GM18873 (cell line): ENCODE measurements around the gene PHF12.
"Not testable (repeated sequence)": the region's sequence is repeated elsewhere in the genome, so short reads cannot be mapped to it uniquely, and the experiment has no call there.

Experiments
- ATAC-seq: cut with Tn5 transposase; IDR thresholded peaks from one replicate; pipeline ENCODE4 v1.9.1; 2021; ENCODE audit warnings: mild to moderate bottlenecking, moderate library complexity, moderate number of reproducible peaks; ENCODE audit not compliant: unreplicated experiment, low FRiP score

PHF12 gene

DNA sequence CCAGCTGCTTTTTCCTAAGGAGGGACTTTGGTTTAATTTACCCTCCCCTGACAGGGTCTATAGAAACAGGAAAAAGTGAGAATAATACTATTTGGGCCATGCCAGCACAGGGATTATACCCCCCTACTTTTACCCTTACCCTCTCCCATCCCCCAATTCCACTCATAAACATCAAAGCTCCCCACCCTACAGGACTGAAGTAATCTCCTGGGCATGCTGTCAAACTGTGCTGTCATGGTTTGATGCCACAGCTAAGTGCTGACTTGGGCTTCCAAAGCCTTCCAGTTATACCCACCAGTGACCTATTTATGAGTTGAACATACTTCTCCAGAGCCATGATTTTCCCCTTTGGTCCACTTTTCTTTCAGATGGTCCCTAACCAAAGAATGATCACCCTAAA lies 12.8 kb downstream of the PHF12 start:
- ATAC-seq: no peak

DNA sequence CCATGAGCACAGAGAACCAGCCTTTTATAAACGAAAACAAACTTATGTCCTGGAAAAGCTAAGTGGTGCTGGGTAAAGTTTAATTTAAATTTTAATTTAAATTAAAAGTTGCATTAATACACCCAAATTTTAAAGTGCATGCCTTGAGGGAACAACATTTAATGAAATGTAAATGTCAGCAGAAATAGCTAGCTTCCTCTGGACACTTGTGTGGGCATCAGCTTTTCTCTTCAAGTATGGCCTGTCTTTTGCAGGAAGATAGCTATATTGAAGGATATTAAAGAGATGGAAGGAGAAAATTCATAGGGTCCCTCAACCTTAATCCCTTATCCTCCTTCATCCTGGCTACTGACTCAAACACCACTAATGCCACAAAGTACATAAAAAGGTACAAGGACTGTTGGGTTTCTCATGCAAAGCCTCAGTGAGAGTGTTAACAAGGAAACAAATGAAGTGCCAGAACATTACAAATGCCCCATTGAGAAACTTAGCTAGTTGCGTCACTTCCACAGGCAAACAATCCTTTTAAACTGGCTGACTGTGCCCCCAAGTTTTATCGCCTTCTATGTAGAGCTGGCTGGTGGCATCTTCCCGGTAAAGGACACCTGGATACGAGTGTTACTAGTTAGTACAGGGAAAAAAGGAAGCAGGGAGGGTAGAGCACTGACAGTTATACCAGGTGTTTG lies 14.1 kb downstream of the PHF12 start:
- ATAC-seq: no peak

DNA sequence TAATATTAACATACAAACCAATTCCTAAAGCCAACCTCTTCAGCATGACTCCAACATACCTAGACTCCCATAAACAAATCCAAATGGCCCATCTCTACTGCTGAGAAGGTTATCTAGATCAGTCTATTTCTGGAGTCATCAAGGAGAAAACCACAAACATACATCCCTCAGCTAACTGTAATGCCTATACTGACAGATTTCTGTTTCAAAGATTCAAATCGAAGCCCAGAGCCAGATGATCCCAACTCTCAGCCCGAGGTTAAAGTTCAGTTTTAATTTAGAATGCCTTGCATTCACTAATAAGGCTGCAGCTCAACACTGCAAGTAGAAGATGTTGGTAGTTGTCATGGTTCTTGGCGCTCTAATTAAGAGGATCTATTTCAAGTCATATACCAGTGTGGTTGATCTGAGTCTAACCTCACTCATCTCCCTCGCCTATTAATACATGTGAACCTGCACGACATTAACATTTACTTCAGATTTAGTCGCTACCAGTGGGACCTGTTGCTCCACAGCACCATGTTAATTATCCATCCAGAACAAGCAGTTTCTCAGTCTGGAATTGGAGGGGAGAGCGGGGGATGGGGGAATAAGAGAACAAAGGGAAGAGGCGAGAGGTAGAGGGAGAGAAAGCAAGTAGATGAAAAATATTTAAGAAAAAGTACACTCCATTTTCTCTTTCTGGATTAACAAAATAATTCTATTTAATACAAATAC lies 15.4 kb downstream of the PHF12 start:
- no peak for ATAC-seq

DNA sequence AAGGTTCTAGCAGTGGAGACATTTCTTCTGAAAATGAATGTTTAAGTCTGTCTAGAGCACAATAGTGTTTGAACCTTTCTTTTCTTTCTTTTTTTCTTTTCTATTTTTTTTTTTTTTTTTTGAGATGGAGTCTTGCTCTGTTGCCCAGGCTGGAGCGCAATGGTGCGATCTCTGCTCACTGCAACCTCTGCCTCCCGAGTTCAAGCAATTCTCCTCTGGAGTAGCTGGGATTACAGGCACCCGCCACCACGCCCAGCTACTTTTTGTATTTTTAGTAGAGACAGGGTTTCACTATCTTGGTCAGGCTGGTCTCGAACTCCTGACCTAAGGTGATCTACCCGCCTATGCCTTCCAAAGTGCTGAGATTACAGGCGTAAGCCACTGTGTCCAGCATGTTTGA lies 16.8 kb downstream of the PHF12 start:
- not testable (repeated sequence) for ATAC-seq

DNA sequence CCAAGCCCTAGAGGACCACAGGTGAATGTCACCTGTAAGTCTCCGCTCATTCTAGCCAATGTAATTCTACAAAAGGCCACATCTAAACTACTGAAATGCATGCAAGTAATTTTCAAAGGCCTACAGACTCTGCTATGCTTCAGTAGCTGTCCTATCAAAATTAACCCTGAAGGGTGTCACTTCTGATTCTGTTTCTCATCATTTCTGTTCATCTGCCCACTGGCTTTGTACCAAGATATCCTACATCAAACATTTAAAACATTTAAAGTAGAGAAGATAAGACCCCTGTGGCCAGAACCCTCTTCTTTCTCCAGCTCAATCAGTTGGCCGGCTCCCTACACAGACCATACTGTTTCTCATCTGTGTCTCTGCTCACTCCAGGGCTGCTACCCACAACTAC lies 21.5 kb downstream of the PHF12 start:
- ATAC-seq: no peak

DNA sequence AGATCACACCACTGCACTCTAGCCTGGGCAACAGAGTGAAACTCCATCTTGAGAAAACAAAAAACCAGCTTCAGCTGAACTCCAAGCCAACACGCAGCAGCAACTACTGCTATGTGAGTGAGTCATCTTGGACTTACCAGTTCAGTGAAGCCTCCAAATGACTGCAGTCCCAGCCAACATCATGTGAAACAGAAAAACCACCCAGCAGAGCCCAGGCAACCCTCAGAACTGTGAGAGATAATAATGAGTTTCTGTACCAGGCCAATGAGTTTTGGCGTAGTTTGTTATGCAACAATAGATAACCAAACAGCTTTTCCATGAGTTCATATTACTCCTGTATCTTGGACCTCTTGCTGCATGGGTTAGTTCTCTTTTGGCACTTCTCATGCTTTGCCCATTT lies 23.3 kb downstream of the PHF12 start:
- ATAC-seq: no peak

DNA sequence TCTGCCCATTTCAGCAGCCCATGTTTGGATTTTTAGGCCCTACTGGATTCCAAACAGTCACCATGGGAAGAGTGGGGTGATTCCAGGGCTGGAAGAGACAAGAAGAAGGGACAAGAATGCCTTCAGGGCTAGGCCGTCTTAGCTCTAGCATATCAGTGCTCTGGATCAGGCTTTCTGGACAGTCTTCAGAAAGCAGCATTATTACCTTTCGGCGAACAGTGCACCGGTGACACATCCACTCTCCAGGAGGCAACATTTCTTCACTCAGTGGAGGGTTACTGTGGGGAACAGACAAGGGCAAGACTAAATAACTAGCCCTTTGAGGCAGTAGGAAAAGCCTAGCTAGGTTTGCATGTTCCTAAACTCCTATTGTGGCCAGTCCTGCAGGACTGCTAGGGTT lies 24.5 kb downstream of the PHF12 start:
- ATAC-seq: no peak

DNA sequence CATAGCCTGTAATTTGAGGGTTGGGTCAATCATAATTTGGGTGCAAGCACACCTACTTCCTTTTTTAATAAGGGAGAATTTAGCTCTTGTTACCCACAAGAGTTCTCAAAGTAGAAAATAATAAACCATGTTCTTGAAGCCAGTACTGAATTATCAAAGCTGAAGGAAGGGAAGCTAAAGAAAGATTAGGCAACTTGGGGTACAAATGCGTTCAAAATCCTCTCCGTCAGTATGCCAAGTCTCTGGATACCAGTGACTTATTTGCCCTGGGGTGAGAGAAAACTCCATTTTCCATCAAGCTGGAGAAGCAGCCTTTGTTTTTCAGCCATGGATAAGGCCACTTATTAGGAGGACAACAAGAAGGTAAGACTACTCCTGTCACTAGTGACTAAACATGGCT lies 25.0 kb downstream of the PHF12 start:
- ATAC-seq: no peak

DNA sequence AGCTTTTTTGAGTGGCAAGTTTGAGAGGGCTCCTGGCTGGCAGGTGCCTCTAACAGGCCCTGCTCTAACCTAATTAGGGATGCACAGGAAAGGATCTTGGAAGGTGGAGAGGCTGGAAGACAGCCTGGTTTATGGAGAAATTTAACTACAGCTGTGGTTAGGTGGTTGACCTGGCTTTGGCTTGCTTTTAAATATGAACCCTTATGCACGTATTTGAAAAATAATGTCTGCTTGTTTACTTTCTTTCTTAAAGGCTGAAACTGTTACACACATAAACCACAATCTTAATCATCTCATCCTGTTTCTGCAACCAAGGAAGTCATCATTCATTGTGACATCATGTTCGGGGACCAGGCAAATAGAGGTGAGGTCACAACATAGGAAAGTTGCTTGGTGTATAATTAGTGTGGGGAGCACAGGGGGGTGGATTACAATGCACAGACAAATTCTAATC lies 25.4 kb downstream of the PHF12 start:
- no peak for ATAC-seq

DNA sequence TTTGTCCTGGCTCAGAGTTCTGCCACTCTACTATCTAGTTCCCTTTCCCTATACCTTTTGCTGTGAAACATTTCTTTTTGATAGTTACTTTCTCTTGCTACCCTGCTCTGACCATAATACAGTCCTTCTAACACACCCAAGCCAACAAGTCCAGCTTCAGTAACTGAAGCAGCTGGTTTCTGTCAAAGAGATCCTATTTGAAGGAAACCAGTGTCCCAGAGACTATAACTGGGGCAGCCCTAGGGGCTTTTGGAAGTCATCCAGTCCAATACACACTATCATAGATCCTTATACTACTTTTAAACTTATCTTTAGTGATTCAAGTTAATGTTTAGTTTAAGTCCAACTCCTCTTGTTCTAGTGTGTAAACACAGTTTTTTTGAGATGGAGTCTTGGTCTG lies 31.1 kb downstream of the PHF12 start:
- ATAC-seq: no peak

DNA sequence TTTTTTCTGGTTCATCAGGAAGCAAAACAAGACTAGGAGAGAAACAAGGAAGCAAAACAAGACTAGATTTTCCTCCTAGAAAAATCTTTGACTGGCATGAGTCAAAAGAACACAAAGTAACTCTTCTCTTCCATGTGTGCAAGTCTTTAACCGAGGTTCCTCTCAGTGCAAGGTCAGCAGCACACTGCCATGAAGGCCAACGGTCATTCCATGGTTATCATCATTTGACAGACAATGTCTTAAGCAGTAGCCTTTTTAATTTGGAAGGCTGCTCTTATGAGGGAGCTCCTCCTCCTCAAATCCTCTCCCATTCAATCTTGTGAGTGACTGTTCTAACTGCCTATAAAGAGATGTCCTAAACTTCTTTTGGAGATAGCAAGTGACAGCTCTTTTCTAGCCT lies 33.0 kb downstream of the PHF12 start:
- ATAC-seq: no peak

DNA sequence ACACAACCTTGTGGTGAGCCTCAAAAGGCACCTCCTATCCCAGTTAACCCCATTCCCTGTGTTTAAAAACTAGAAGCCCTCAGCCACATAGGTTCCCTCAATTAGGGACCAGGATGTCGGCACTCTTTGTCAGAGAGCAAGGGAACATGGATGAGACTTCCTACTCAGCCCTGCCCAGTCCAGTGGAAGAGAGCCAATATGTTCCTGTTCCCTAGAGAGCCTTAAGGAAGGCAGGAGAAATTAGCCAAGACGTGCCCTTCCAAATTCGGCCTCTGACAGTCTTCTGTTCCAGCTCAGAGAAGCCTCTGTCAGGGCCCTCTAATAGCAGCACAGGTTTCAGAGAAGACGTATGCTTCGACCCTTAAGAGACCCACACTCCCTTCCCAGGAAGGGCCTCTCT lies 33.9 kb downstream of the PHF12 start:
- ATAC-seq: no peak

DNA sequence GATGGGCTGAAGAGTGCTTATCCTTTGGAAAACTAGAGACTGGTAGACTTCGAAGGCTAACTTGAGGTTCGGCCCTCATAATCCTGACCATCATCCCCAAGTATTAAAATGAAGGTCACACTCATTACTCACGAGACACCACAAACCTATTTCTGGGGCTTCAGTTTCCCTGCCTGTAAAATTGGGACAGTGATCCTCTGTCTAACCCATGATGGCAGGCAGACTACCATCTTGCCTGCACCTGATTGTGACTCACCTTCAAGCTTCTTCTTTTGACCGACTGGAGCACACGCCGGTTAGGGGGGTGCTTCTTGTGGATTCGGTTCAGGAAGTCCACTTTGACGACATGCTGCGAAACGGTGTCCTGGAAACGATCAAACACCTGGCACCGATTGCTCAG lies 34.3 kb downstream of the PHF12 start:
- no peak for ATAC-seq

DNA sequence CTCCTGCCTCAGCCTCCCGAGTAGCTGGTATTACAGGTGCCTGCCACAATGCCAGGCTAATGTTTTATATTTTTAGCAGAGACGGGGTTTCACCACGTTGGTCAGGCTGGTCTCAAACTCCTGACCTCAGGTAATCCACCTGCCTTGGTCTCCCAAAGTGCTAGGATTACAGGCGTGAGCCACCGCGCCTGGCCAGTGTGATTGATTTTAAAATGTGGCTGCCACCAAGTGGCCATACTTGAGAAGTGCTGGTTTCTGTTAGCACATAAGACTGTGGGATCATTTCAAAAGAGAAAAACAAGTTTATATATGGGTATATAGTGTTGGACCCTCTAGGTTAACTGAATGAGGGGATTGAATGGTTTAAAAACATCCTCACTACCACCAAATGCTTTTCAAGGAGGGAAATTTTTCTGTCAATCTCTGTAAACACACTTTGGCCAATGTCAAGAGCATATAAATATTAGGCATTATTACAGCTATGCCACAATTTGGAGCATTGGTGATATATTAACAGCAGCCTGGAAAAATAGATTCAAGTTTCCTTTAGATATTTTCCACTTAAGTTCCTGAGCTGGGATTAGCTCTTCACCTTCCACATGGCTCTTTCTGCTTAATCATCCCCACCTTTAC lies 34.9 kb downstream of the PHF12 start:
- no peak for ATAC-seq

DNA sequence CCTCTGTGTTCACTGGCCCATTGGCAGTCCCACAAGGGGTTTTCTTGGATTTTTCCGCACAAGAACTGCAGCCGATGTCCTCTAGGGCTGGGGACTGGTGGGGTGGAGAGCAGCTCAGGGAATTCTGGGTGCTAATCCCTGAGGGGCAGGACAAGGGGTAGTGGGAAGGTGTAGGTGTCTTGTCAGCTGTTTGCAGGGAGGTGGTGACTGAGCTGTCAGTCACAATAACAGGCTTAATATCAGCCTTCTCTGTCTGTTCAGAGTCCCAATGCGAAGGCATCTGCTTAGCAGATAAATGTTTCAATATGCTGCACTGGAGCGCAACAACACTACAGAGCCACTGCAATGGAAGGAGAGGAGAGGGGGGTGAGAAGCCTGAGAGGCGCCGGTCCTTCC lies 38.4 kb downstream of the PHF12 start:
- ATAC-seq: no peak

DNA sequence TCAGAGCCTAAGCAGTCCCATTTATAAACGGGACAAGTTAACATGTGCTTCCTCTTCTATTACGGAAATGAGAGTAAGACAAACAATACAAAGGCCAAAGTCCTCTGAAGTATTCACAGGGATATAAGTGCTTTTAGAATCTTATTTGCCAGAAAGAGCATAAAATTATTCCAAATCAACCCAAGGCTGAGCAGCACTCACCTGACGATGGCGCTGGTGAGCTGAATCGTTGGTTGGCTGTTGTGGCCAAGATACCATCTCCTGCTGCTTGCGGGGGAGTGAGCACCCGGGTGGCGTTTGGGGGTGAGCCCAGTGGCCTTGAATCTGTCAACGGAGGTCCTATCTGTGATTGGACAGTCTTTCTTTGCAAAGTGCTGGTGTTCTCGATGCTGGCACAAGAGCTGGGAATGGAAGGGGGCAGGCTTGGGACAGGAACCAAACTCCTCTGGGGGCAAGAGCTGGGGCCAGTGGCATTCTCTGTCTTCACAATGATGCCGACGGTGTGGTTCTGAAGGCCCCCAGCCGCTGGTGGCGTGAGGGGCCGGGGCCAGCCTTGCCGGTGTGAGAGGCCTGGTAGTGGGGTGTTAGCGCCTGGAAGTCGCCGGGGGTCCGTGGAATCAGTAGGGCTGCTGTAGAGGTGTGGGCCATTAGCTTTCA lies 38.9 kb downstream of the PHF12 start:
- no peak for ATAC-seq

DNA sequence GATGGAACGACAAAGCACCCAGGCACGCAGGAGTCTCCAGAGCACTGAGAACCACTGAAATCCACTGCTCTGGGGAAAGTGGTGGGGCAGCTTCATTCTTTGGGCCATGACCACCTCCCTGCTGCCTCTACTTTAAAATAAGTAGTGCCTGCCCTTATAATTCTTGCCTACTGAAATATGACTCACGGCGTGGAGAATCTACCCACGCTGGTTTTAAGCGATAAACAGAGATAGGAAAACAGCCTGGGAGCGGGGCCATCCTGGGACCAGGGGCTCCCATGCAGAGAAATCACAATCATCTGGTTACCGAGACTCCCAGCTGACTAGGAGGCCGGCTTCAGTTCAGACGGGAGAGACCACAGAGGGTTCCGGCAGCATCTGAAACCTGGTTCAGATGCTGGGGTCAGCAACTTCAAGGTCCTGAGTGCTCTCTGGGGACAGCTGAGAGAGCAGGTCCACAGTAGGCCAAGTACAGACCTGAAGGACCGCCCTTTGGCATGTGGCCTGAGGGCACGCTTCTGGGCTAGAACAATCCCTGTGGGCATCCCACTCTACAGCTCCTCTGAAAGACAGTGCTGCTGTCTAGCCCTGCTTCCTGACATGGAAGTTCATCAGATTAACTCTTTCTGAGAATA lies 39.8 kb downstream of the PHF12 start:
- ATAC-seq: no peak

DNA sequence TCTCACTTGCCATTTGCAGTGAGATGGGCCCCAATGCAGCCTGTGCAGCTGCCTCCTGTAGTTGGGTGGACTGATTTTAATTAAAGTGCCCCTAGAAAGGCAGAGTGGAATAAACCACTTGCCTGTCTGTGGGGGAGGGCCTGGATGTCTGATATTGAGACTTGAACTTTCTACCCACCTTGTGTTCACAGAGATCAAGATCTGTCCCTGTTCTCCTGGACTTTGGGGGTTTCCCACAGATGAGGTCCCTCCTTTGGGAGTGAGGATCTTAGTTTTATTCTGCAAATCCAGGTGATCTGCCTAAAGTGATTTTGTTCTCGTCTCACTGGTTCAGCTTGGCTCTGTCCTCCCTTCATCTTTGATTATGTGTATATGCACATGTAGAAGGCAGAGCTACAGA lies 40.8 kb downstream of the PHF12 start:
- ATAC-seq: no peak

DNA sequence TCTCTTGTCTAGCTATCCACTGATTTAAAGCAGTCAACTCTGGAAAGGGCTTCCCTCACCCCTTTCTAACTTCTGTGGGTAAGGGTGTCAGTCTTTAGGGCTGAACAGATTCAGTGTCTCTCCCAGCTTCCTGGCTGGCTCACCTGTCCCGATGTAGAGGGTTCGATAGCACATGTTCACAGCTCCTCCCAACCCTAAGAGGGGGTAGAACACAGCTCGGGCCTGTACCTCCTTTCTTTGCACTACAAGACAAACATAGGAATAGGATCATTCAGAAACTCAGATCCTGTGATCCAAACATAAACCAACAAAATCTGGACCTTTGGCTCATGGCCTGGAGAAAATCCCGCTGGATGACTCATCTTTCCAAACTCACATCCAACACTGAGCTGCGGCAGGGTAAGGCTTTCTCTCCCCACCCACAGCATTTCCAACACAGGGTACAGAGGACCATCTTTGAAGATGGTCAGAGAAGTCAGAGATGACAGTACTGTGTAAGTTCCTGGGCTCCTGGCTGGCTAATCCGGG lies 42.6 kb downstream of the PHF12 start:
- no peak for ATAC-seq

DNA sequence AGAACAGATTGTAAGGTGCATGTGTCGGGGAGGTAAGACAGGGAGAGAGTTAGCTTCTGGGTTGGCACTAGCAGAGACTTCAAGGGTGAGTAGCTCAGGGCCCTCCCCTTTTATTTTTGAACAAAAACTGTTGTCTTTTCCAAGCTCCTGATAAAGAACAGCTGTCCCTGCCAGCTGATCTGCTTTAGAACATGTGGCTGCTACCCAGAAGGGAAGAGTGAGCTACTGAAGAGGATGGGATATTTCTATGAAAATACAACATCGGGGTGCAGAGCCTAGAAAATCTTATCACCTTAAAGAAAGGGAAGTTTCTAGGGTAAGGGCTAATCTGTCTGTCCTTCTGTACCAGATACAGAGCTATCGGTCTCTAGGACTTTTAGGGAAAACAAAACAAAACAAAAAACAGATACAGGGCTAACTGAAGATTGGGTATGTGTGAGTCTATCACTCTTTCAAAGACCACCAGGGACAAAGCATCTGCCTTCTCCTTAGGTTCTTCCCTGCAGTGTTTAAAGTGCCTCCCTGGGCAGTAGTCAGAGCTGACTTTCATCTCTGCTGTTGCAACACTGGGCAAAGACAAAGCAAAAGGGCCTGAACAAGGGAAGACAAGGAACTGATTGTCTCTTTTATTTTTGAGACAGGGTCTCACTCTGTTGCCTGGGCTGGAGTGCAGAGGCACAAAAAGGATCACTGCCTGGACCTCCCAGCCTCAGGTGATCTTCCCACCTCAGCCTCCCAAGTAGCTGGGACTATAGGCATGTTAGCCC lies 43.4 kb downstream of the PHF12 start:
- ATAC-seq: no peak
